ENCODE measurements around the gene SCN10A.

DNA sequence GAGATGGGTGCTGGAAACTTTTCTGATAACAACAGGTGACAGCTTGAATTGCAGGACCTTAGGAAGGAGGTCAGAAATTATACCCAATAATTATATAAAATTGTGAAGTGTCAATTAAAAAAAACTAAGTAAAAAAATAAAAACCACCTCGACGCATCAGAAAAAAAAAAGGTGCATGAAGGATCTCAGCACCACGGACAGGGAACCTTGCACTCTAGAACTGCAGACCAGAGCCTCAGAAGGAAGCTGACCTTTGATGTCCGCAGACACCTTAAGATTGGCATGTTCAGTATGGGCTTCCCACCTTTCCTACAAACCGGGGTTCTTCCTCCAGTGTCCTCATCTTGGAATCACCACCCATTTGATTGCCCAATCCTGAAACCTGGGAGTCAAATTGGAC, 60.9 kb downstream of the SCN10A start:
- TF ChIP-seq, protein P1, sequence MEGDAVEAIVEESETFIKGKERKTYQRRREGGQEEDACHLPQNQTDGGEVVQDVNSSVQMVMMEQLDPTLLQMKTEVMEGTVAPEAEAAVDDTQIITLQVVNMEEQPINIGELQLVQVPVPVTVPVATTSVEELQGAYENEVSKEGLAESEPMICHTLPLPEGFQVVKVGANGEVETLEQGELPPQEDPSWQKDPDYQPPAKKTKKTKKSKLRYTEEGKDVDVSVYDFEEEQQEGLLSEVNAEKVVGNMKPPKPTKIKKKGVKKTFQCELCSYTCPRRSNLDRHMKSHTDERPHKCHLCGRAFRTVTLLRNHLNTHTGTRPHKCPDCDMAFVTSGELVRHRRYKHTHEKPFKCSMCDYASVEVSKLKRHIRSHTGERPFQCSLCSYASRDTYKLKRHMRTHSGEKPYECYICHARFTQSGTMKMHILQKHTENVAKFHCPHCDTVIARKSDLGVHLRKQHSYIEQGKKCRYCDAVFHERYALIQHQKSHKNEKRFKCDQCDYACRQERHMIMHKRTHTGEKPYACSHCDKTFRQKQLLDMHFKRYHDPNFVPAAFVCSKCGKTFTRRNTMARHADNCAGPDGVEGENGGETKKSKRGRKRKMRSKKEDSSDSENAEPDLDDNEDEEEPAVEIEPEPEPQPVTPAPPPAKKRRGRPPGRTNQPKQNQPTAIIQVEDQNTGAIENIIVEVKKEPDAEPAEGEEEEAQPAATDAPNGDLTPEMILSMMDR (IDR thresholded peaks at IDR 0.05; ENCODE audit: insufficient read depth, low read length, poor library complexity, severe bottlenecking), result no peak
- no peak for TF ChIP-seq EZH2phosphoT487 (conservative IDR thresholded peaks at IDR 0.05; ENCODE audit: low read length)
